Measurements from ENCODE around the gene SUPT20H.
"Not testable (repeated sequence)": the region's sequence is repeated elsewhere in the genome, so short reads cannot be mapped to it uniquely, and the experiment has no call there.

SUPT20H gene

GRCh38 chr13:37069597-37070103 is 10.2 kb upstream of the SUPT20H start:
- DNase-seq (ENCODE audit: low read depth in 2 of 2), result no peak

GRCh38 chr13:37068962-37069361 is 9.5 kb upstream of the SUPT20H start:
- DNase-seq (ENCODE audit: low read depth in 2 of 2), result no peak

- no peak for DNase-seq (ENCODE audit: low read depth in 2 of 2)
Measured at GRCh38 chr13:37067874-37068273, 8.4 kb upstream of the SUPT20H start.

GRCh38 chr13:37065890-37066526 is 6.5 kb upstream of the SUPT20H start:
- DNase-seq (ENCODE audit: low read depth in 2 of 2), result no peak

GRCh38 chr13:37059848-37060192 is 332 bp upstream of the SUPT20H start:
- DNase-seq (ENCODE audit: low read depth in 2 of 2), result no peak

- DNase-seq (ENCODE audit: low read depth in 2 of 2), result not testable (repeated sequence)
Measured at GRCh38 chr13:37056228-37056627, 3.3 kb downstream of the SUPT20H start.

- not testable (repeated sequence) for DNase-seq (ENCODE audit: low read depth in 2 of 2)
Measured at GRCh38 chr13:37053111-37053510, 6.4 kb downstream of the SUPT20H start.

GRCh38 chr13:37049810-37050209 is 9.7 kb downstream of the SUPT20H start:
- no peak for DNase-seq (ENCODE audit: low read depth in 2 of 2)

GRCh38 chr13:37047846-37048245 is 11.6 kb downstream of the SUPT20H start:
- no peak for DNase-seq (ENCODE audit: low read depth in 2 of 2)

- no peak for DNase-seq (ENCODE audit: low read depth in 2 of 2)
Measured at GRCh38 chr13:37047032-37047431, 12.5 kb downstream of the SUPT20H start.

GRCh38 chr13:37046062-37046461 is 13.4 kb downstream of the SUPT20H start:
- no peak for DNase-seq (ENCODE audit: low read depth in 2 of 2)

GRCh38 chr13:37040789-37041188 is 18.7 kb downstream of the SUPT20H start:
- DNase-seq (ENCODE audit: low read depth in 2 of 2), result no peak

- no peak for DNase-seq (ENCODE audit: low read depth in 2 of 2)
Measured at GRCh38 chr13:37039896-37040295, 19.6 kb downstream of the SUPT20H start.

- no peak for DNase-seq (ENCODE audit: low read depth in 2 of 2)
Measured at GRCh38 chr13:37037241-37037640, 22.2 kb downstream of the SUPT20H start.

- no peak for DNase-seq (ENCODE audit: low read depth in 2 of 2)
Measured at GRCh38 chr13:37029617-37030016, 29.9 kb downstream of the SUPT20H start.

- DNase-seq (ENCODE audit: low read depth in 2 of 2), result no peak
Measured at GRCh38 chr13:37027639-37028038, 31.8 kb downstream of the SUPT20H start.

GRCh38 chr13:37026771-37027170 is 32.7 kb downstream of the SUPT20H start:
- DNase-seq (ENCODE audit: low read depth in 2 of 2), result no peak

- DNase-seq (ENCODE audit: low read depth in 2 of 2), result no peak
Measured at GRCh38 chr13:37023871-37024270, 35.6 kb downstream of the SUPT20H start.

GRCh38 chr13:37014609-37015008 is 44.9 kb downstream of the SUPT20H start:
- DNase-seq (ENCODE audit: low read depth in 2 of 2), result no peak

GRCh38 chr13:37011788-37012187 is 47.7 kb downstream of the SUPT20H start:
- no peak for DNase-seq (ENCODE audit: low read depth in 2 of 2)

GRCh38 chr13:37011002-37011401 is 48.5 kb downstream of the SUPT20H start:
- no peak for DNase-seq (ENCODE audit: low read depth in 2 of 2)

- no peak for DNase-seq (ENCODE audit: low read depth in 2 of 2)
Measured at GRCh38 chr13:37010424-37010823, 49.1 kb downstream of the SUPT20H start.

GRCh38 chr13:37009692-37010091 is 49.8 kb downstream of the SUPT20H start:
- no peak for DNase-seq (ENCODE audit: low read depth in 2 of 2)

- DNase-seq (ENCODE audit: low read depth in 2 of 2), result no peak
Measured at GRCh38 chr13:37001921-37002250, 57.6 kb downstream of the SUPT20H start.
